SK-N-SH treated with all-trans-retinoic acid at 6 μM for 48 hours (cell line): ENCODE measurements around the gene HDGFL3.

Source experiments
- ATAC-seq: fragments of 200-7000 bp; cut with Tn5 transposase; 3 replicates; pipeline ENCODE4 v1.9.1; 2020; ENCODE audit warnings: mild to moderate bottlenecking, moderate library complexity
- ARNTL ChIP-seq: fragments of 450-650 bp; formaldehyde crosslinking; IDR thresholded peaks from 2 replicates; pipeline ENCODE4 v1.5.0; 2020; ENCODE audit warnings: low read depth, mild to moderate bottlenecking, moderate library complexity, borderline replicate concordance
- BACH2 ChIP-seq: fragments of 250-450 bp; sonication (Bioruptor Pico); IDR thresholded peaks from 2 replicates; pipeline ENCODE4 v1.9.0; 2021; ENCODE audit warnings: mild to moderate bottlenecking, borderline replicate concordance
- CSDC2 ChIP-seq: fragments of 250-450 bp; sonication (Bioruptor Pico); IDR thresholded peaks from 2 replicates; pipeline ENCODE4 v1.5.0; 2020; ENCODE audit warnings: mild to moderate bottlenecking, moderate library complexity
- ESRRG ChIP-seq: fragments of 250-450 bp; sonication (Bioruptor Pico); IDR thresholded peaks from 2 replicates; pipeline ENCODE4 v1.6.1; 2021; ENCODE audit warnings: mild to moderate bottlenecking
- GLIS3 ChIP-seq: fragments of 250-450 bp; sonication (Bioruptor Pico); IDR thresholded peaks from 2 replicates; pipeline ENCODE4 v1.5.0; 2020; ENCODE audit warnings: mild to moderate bottlenecking, moderate library complexity
- ISL1 ChIP-seq: fragments of 250-450 bp; sonication (Bioruptor Pico); IDR thresholded peaks from 2 replicates; pipeline ENCODE4 v2.1.2; 2022; ENCODE audit warnings: mild to moderate bottlenecking, moderate library complexity
- OSR1 ChIP-seq: fragments of 250-450 bp; sonication (Bioruptor Pico); IDR thresholded peaks from 2 replicates; pipeline ENCODE4 v1.8.0; 2022; ENCODE audit warnings: moderate library complexity, mild to moderate bottlenecking, inconsistent platforms
- PPARA ChIP-seq: fragments of 250-450 bp; sonication (Bioruptor Pico); IDR thresholded peaks from 2 replicates; pipeline ENCODE4 v1.5.0; 2020; ENCODE audit warnings: mild to moderate bottlenecking, borderline replicate concordance
- RARB ChIP-seq: fragments of 250-450 bp; sonication (Bioruptor Pico); IDR thresholded peaks from 2 replicates; pipeline ENCODE4 v1.8.0; 2021; ENCODE audit warnings: mild to moderate bottlenecking, moderate library complexity
- SNAI2 ChIP-seq: fragments of 250-450 bp; sonication (Bioruptor Pico); IDR thresholded peaks from 2 replicates; pipeline ENCODE4 v1.5.0; 2020; ENCODE audit warnings: mild to moderate bottlenecking, moderate library complexity
- TCF4 ChIP-seq: fragments of 250-450 bp; sonication (Bioruptor Pico); IDR thresholded peaks from 2 replicates; pipeline ENCODE4 v1.8.0; 2021; ENCODE audit warnings: mild to moderate bottlenecking, moderate library complexity, borderline replicate concordance
- TOX ChIP-seq: fragments of 250-450 bp; sonication (Bioruptor Pico); IDR thresholded peaks from 2 replicates; pipeline ENCODE4 v1.8.0; 2021; ENCODE audit warnings: mild to moderate bottlenecking, moderate library complexity, borderline replicate concordance
- ZC3H10 ChIP-seq: fragments of 250-450 bp; sonication (Bioruptor Pico); IDR thresholded peaks from 2 replicates; pipeline ENCODE4 v1.5.1; 2021; ENCODE audit warnings: mild to moderate bottlenecking, moderate library complexity
- ZFP3 ChIP-seq: fragments of 250-450 bp; sonication (Bioruptor Pico); IDR thresholded peaks from 2 replicates; pipeline ENCODE4 v1.5.0; 2020; ENCODE audit warnings: mild to moderate bottlenecking, moderate library complexity
- ZNF565 ChIP-seq: fragments of 450-650 bp; formaldehyde crosslinking; conservative IDR thresholded peaks from 2 replicates; pipeline ENCODE4 v1.5.0; 2020; ENCODE audit warnings: low read depth, mild to moderate bottlenecking, moderate library complexity
- ZNF70 ChIP-seq: fragments of 450-650 bp; formaldehyde crosslinking; IDR thresholded peaks from 2 replicates; pipeline ENCODE4 v1.5.0; 2020; ENCODE audit warnings: mild to moderate bottlenecking, moderate library complexity
- ZNF8 ChIP-seq: fragments of 450-650 bp; formaldehyde crosslinking; IDR thresholded peaks from 2 replicates; pipeline ENCODE4 v1.5.0; 2020; ENCODE audit warnings: mild to moderate bottlenecking, moderate library complexity
- TF ChIP-seq, protein P1 (sequence below): fragments of 250-450 bp; sonication (Bioruptor Pico); IDR thresholded peaks from 2 replicates; pipeline ENCODE4 v1.5.1; 2020; ENCODE audit warnings: low read depth, mild to moderate bottlenecking, moderate library complexity
- TF ChIP-seq, protein P2 (sequence below): fragments of 250-450 bp; sonication (Bioruptor Pico); IDR thresholded peaks from 2 replicates; pipeline ENCODE4 v1.8.0; 2020; ENCODE audit warnings: mild to moderate bottlenecking, moderate library complexity, borderline replicate concordance
- TF ChIP-seq, protein P3 (sequence below): fragments of 250-450 bp; sonication (Bioruptor Pico); IDR thresholded peaks from 2 replicates; pipeline ENCODE4 v1.8.0; 2021; ENCODE audit warnings: low read depth, mild to moderate bottlenecking, moderate library complexity, borderline replicate concordance
- TF ChIP-seq, protein P4 (sequence below): fragments of 250-450 bp; sonication (Bioruptor Pico); IDR thresholded peaks from 2 replicates; pipeline ENCODE4 v1.5.1; 2021; ENCODE audit warnings: mild to moderate bottlenecking, moderate library complexity

The HDGFL3 gene

DNA sequence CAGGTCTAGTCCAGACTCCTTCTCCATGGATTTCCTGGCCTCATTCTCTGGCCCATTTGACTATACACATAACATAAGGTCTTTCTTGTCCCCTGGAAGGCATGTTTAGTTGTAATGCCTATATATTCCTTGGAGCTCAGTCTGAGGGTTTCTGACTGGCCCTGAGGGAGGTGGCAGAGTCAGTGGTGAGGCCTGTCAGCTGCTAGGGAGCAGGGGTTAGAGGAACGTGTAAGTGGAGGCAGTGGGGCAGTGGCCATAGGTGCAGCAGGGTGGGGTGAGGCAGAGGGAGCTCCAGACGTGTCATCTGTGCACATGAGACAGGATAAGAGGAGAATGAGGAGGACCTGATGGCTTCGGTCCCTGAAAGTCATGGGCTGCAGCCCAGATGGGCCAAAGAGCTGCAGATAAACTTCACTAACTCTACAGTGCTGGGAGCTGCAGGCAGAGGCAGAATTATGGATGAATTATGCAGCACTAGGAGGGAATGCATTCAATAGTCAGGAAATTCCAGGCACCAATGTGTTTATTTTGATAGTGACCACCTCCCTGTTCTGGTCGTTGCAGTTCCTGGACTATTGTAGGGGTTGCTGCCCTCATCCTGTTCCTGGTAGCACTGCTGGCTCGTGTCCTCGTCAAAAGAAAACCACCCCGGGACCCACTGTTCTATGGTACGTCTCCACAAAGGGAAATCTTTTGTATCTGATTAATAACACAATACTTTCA, 95.2 kb downstream of the HDGFL3 start:
- TF ChIP-seq ZNF70 (CRISPR knock-in tag): no peak
- TF ChIP-seq, protein P1, sequence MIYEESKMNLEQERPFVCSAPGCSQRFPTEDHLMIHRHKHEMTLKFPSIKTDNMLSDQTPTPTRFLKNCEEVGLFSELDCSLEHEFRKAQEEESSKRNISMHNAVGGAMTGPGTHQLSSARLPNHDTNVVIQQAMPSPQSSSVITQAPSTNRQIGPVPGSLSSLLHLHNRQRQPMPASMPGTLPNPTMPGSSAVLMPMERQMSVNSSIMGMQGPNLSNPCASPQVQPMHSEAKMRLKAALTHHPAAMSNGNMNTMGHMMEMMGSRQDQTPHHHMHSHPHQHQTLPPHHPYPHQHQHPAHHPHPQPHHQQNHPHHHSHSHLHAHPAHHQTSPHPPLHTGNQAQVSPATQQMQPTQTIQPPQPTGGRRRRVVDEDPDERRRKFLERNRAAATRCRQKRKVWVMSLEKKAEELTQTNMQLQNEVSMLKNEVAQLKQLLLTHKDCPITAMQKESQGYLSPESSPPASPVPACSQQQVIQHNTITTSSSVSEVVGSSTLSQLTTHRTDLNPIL (CRISPR knock-in tag): no peak
- no peak for TF ChIP-seq SNAI2 (CRISPR knock-in tag)
- no peak for TF ChIP-seq CSDC2 (CRISPR knock-in tag)
- no peak for TF ChIP-seq ARNTL
- TF ChIP-seq, protein P2, sequence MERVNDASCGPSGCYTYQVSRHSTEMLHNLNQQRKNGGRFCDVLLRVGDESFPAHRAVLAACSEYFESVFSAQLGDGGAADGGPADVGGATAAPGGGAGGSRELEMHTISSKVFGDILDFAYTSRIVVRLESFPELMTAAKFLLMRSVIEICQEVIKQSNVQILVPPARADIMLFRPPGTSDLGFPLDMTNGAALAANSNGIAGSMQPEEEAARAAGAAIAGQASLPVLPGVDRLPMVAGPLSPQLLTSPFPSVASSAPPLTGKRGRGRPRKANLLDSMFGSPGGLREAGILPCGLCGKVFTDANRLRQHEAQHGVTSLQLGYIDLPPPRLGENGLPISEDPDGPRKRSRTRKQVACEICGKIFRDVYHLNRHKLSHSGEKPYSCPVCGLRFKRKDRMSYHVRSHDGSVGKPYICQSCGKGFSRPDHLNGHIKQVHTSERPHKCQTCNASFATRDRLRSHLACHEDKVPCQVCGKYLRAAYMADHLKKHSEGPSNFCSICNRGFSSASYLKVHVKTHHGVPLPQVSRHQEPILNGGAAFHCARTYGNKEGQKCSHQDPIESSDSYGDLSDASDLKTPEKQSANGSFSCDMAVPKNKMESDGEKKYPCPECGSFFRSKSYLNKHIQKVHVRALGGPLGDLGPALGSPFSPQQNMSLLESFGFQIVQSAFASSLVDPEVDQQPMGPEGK: no peak
- no peak for TF ChIP-seq OSR1
- no peak for TF ChIP-seq ZFP3 (CRISPR knock-in tag)
- TF ChIP-seq ZNF8 (CRISPR knock-in tag): no peak
- TF ChIP-seq BACH2: no peak
- TF ChIP-seq GLIS3 (CRISPR knock-in tag): no peak
- no peak for TF ChIP-seq TCF4
- TF ChIP-seq, protein P3, sequence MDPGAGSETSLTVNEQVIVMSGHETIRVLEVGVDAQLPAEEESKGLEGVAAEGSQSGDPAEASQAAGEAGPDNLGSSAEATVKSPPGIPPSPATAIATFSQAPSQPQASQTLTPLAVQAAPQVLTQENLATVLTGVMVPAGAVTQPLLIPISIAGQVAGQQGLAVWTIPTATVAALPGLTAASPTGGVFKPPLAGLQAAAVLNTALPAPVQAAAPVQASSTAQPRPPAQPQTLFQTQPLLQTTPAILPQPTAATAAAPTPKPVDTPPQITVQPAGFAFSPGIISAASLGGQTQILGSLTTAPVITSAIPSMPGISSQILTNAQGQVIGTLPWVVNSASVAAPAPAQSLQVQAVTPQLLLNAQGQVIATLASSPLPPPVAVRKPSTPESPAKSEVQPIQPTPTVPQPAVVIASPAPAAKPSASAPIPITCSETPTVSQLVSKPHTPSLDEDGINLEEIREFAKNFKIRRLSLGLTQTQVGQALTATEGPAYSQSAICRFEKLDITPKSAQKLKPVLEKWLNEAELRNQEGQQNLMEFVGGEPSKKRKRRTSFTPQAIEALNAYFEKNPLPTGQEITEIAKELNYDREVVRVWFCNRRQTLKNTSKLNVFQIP (CRISPR knock-in tag): no peak
- no peak for TF ChIP-seq ZC3H10
- no peak for ATAC-seq

DNA sequence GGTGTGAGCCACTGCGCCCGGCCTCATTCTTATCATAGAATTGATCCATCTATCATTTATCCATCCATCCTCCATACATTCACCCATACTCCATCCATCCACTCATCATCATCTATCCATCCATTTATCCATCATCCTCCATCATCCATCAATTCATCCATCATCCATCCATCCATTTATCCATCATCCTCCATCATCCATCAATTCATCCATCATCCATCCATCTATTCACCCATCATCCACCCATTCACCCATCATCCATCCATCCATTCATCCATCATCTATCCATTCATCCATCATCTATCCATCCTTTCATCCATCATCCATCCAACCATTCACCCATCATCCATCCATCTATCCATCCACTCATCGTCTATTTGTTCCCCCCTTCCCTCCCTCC, 96.5 kb downstream of the HDGFL3 start:
- no peak for ATAC-seq
- TF ChIP-seq ESRRG (CRISPR knock-in tag) (no peak), OSR1 (no peak)

DNA sequence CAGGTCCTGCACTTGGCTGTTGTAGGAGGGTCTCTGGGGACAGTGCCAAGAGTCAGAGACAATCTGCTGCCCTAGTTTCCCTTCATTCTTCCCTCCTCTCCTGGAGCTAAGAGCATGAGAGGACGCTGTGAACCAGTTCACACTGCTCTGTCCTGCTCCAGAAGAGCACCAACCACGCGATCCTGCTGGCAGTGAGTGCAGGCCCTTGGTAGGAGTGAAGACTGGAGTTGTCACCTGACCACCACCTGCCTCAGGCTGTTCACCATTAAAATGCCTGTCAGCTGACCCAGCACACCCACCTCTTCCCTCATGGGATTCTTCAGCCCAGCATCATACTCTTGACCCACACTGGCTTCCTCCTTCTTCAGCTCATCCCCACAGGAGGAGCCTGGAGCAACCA, 97.2 kb downstream of the HDGFL3 start:
- no peak for TF ChIP-seq PPARA (CRISPR knock-in tag)
- no peak for TF ChIP-seq ESRRG (CRISPR knock-in tag)
- TF ChIP-seq RARB (CRISPR knock-in tag): no peak
- no peak for TF ChIP-seq CSDC2 (CRISPR knock-in tag)
- TF ChIP-seq, protein P4, sequence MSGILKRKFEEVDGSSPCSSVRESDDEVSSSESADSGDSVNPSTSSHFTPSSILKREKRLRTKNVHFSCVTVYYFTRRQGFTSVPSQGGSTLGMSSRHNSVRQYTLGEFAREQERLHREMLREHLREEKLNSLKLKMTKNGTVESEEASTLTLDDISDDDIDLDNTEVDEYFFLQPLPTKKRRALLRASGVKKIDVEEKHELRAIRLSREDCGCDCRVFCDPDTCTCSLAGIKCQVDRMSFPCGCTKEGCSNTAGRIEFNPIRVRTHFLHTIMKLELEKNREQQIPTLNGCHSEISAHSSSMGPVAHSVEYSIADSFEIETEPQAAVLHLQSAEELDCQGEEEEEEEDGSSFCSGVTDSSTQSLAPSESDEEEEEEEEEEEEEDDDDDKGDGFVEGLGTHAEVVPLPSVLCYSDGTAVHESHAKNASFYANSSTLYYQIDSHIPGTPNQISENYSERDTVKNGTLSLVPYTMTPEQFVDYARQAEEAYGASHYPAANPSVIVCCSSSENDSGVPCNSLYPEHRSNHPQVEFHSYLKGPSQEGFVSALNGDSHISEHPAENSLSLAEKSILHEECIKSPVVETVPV: no peak
- TF ChIP-seq OSR1: no peak
- TF ChIP-seq ZC3H10: no peak
- no peak for TF ChIP-seq ZFP3 (CRISPR knock-in tag)
- no peak for TF ChIP-seq ARNTL
- no peak for TF ChIP-seq ZNF70 (CRISPR knock-in tag)
- TF ChIP-seq, protein P1 (CRISPR knock-in tag): no peak
- no peak for TF ChIP-seq BACH2
- TF ChIP-seq ISL1 (CRISPR knock-in tag): no peak
- TF ChIP-seq, protein P2: no peak
- TF ChIP-seq GLIS3 (CRISPR knock-in tag): no peak
- ATAC-seq: no peak

DNA sequence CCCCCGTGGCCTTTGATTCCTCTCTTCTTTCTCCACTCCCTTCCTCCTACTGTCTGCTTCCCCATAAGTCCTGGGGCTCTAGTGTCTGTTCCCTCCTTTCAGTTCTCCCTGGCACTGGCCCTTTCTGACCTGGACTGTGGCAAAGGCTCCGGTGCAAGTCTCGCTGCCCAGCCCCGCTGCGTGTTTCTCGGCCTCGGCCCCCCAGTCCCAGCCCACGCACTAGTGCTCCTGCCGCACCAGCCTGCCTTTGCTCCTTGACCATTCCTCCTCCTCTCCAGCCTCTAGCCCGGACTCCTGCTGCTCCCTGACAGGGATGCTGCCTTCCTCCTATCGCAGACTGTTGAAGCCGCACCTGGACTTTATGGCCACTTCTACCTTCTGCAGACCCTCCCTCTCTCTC, 98.1 kb downstream of the HDGFL3 start:
- TF ChIP-seq OSR1 (no peak), ZNF70 (CRISPR knock-in tag) (no peak), ARNTL (no peak), TOX (no peak), ZC3H10 (no peak), ZNF565 (no peak)
- TF ChIP-seq, protein P3 (CRISPR knock-in tag): no peak
- TF ChIP-seq, all 23 proteins: peak for 0
- ATAC-seq: no peak
